ENCODE results near the gene SELPLG.

The SELPLG gene

GRCh38 chr12:108627134-108627920 lies 6.4 kb downstream of the SELPLG start:
- in situ Hi-C loops (cut with MboI; ENCODE audit: low pct_unique_long_range_greater_than_20kb, low sequenced_read_pairs, unreplicated experiment) = no loop called here
- DNase-seq (ENCODE audit: low spot score) = no peak
- TF ChIP-seq, protein P1, sequence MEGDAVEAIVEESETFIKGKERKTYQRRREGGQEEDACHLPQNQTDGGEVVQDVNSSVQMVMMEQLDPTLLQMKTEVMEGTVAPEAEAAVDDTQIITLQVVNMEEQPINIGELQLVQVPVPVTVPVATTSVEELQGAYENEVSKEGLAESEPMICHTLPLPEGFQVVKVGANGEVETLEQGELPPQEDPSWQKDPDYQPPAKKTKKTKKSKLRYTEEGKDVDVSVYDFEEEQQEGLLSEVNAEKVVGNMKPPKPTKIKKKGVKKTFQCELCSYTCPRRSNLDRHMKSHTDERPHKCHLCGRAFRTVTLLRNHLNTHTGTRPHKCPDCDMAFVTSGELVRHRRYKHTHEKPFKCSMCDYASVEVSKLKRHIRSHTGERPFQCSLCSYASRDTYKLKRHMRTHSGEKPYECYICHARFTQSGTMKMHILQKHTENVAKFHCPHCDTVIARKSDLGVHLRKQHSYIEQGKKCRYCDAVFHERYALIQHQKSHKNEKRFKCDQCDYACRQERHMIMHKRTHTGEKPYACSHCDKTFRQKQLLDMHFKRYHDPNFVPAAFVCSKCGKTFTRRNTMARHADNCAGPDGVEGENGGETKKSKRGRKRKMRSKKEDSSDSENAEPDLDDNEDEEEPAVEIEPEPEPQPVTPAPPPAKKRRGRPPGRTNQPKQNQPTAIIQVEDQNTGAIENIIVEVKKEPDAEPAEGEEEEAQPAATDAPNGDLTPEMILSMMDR (IDR thresholded peaks at IDR 0.05; ENCODE audit: extremely low read depth, insufficient read depth, missing control alignments) = no peak

DNA sequence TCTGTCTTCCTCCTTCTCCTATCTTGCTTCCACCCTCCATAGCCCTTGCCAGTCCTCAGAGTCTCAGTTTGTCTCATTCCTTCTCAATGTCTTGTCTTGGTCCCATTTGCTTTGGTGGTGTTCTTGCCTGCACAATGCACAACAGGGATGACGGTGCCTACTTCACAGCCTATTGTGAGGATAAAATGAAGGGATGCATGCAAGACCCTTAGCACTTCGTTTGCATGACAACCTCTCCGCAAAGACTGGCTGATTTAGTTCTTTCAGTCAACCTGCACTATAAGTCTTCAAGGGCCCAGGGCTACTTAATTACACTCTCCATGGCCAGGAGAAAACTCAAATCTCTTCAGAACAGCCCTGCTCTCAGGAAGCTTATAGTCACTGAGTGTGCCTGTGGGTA lies 8.5 kb downstream of the SELPLG start:
- TF ChIP-seq, protein P1 (IDR thresholded peaks at IDR 0.05; ENCODE audit: extremely low read depth, insufficient read depth, missing control alignments) = no peak
- no peak for DNase-seq (ENCODE audit: low spot score)
- in situ Hi-C loops (cut with MboI; ENCODE audit: low pct_unique_long_range_greater_than_20kb, low sequenced_read_pairs, unreplicated experiment) = no loop called here

DNA sequence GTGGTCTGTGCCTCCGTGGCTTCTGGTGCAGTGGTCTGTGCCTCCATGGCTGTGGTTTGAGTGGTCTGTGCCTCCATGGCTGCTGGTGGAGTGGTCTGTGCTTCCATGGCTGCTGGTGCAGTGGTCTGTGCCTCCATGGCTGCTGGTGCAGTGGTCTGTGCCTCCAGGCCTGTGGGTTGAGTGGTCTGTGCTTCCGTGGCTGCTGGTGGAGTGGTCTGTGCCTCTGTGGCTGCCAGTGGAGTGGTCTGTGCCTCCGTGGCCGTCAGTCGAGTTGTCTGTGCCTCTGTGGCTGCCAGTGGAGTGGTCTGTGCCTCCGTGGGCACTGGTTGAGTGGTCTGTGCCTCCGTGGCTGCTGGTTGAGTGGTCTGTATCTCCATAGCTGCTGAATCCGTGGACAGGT lies 10.1 kb downstream of the SELPLG start:
- no peak for DNase-seq (ENCODE audit: low spot score)
- in situ Hi-C loops (cut with MboI; ENCODE audit: low pct_unique_long_range_greater_than_20kb, low sequenced_read_pairs, unreplicated experiment) = no loop called here
- TF ChIP-seq, protein P1 (IDR thresholded peaks at IDR 0.05; ENCODE audit: extremely low read depth, insufficient read depth, missing control alignments) = no peak

GRCh38 chr12:108622921-108623514 lies 10.7 kb downstream of the SELPLG start:
- in situ Hi-C loops (cut with MboI; ENCODE audit: low pct_unique_long_range_greater_than_20kb, low sequenced_read_pairs, unreplicated experiment) = no loop called here
- no peak for DNase-seq (ENCODE audit: low spot score)
- TF ChIP-seq, protein P1 (IDR thresholded peaks at IDR 0.05; ENCODE audit: extremely low read depth, insufficient read depth, missing control alignments) = no peak

DNA sequence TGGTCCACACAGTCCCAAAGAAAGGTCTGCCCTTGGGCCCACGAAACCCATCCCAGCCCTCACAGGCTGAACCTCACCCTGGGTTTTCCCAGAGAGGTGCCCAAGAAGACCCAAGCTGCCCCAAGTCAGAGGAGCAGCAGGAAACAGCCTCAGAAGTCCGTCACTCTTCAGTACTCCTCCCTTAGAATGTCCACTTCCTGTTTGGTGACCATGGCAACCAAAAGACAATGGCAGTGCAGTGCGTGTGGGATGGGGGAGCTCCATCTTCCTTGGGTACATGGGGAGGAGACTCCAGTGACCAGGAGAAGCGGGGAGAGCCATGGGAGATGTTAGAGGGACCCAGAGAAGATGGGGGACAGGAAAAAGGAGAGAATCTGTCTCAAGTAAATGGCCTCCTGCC lies 11.3 kb downstream of the SELPLG start:
- TF ChIP-seq, protein P1 (IDR thresholded peaks at IDR 0.05; ENCODE audit: extremely low read depth, insufficient read depth, missing control alignments) = no peak
- in situ Hi-C loops (cut with MboI; ENCODE audit: low pct_unique_long_range_greater_than_20kb, low sequenced_read_pairs, unreplicated experiment) = no loop called here
- no peak for DNase-seq (ENCODE audit: low spot score)

GRCh38 chr12:108621161-108621560 lies 12.5 kb downstream of the SELPLG start:
- DNase-seq (ENCODE audit: low spot score) = no peak
- TF ChIP-seq, protein P1 (IDR thresholded peaks at IDR 0.05; ENCODE audit: extremely low read depth, insufficient read depth, missing control alignments) = no peak
- in situ Hi-C loops (cut with MboI; ENCODE audit: low pct_unique_long_range_greater_than_20kb, low sequenced_read_pairs, unreplicated experiment) = no loop called here
